Pancreas (tissue), 10 donors: ENCODE data around the gene ANAPC7. TPM values are rescaled to one million over a fixed set of nuclear protein-coding genes. Genes with fewer than 3 reads are reported as not detected.
A peak's percentile ranks its signal among the peaks of the same experiment; 100 is the strongest.
"Not testable (repeated sequence)": the region's sequence is repeated elsewhere in the genome, so short reads cannot be mapped to it uniquely, and the experiment has no call there.

ENCODE experiments used
- ATAC-seq, 4 donors: fragments of 200-7000 bp; cut with Tn5 transposase; one replicate each; pipeline versions ENCODE4 v1.8.0 to v1.9.1; 2020; ENCODE audit warnings: mild to moderate bottlenecking in 4 of 4, moderate library complexity in 4 of 4
- DNase-seq, 6 donors: peaks; one replicate each; pipeline ENCODE4 v3.0.0-alpha.2; 2020
- FAIRE-seq: peaks from 2 replicates; lab custom pipeline; 2012; peaks lifted over from hg19 to GRCh38; lab: Jason Lieb, UNC
- H3K27ac ChIP-seq, 4 donors: fragments of 200-600 bp; sonication (generic); 1 replicate in 3 of 4; 2 replicates in 1 of 4; pipeline versions ENCODE4 v1.5.0 to v1.8.0; 2020
- H3K27me3 ChIP-seq, 4 donors: fragments of 200-600 bp; one replicate each; pipeline ENCODE4 v1.8.0; 2021
- H3K36me3 ChIP-seq, 3 donors: fragments of 200-600 bp; sonication (generic) in 1 of 3; one replicate each; pipeline versions ENCODE4 v1.5.0 to v1.8.0; 2020 to 2021
- H3K4me1 ChIP-seq, 3 donors: fragments of 200-600 bp; one replicate each; pipeline ENCODE4 v1.8.0; 2021
- H3K4me3 ChIP-seq, 4 donors: fragments of 200-600 bp; sonication (generic) in 2 of 4; one replicate each; pipeline versions ENCODE4 v1.5.0 to v1.8.0; 2020 to 2021
- H3K9me3 ChIP-seq, 4 donors: fragments of 200-600 bp; one replicate each; pipeline ENCODE4 v1.8.0; 2021
- CTCF ChIP-seq, 4 donors: fragments of 200-600 bp; sonication (generic) in 3 of 4; IDR thresholded peaks; one replicate each; pipeline versions ENCODE4 v1.5.0 to v1.8.0; 2021; ENCODE audit warnings: antibody characterized with exemption in 4 of 4
- WGBS, 2 donors: extraction: QIAGEN DNeasy Blood & Tissue Kit; methylation state at CpG; one replicate each; pipeline ENCODE4 v1.1.7; 2013; 5-methylcytosine and 5-hydroxymethylcytosine counted together
- intact Hi-C, 3 donors: fragments of 100-400 bp; cut with DNase I; formaldehyde crosslinking; loops; one replicate each; pipeline versions ENCODE4 v1.11.1 to v1.14.2; 2022
- polyA plus RNA-seq, 2 donors: library from polyadenylated mRNA; stranded (reverse); fragments of 200-250 nt; gene quantifications; one replicate each; pipeline ENCODE4 v1.2.3, GENCODE V29; 2013
- total RNA-seq, 6 donors: library from RNA; stranded (reverse); fragmentation: NEBNext Ultra II Directional in 4 of 6; extraction: Animal tissue kit (Norgen Biotek cat#: 25700) in 4 of 6; gene quantifications; one replicate each; pipeline versions ENCODE4 v1.2.1 to v1.2.4, GENCODE V29; 2021 to 2023
- donor health status: healthy with polysubstance abuse.
- donor health status: DM: no; HTN: no; CAD: no; lungs with moderate emphysema.
- donor health status: DM: no; HTN: no; CAD: no.
- donor health status: control.
- donor health status: control.
- donor health status: Bipolar disorder and iron deficiency.
- donor health status: DM: yes; HTN: yes; CAD: no.
- donor health status: DM: no; HTN: no; CAD: no.
- donor health status: DM: no; HTN: no; CAD: no.
- donor health status: DM: yes; HTN: yes; CAD: no.

ANAPC7 gene
- total and polyA plus RNA-seq, 8 donors, result 9.7 to 35.1 (median 16.4) TPM

DNA sequence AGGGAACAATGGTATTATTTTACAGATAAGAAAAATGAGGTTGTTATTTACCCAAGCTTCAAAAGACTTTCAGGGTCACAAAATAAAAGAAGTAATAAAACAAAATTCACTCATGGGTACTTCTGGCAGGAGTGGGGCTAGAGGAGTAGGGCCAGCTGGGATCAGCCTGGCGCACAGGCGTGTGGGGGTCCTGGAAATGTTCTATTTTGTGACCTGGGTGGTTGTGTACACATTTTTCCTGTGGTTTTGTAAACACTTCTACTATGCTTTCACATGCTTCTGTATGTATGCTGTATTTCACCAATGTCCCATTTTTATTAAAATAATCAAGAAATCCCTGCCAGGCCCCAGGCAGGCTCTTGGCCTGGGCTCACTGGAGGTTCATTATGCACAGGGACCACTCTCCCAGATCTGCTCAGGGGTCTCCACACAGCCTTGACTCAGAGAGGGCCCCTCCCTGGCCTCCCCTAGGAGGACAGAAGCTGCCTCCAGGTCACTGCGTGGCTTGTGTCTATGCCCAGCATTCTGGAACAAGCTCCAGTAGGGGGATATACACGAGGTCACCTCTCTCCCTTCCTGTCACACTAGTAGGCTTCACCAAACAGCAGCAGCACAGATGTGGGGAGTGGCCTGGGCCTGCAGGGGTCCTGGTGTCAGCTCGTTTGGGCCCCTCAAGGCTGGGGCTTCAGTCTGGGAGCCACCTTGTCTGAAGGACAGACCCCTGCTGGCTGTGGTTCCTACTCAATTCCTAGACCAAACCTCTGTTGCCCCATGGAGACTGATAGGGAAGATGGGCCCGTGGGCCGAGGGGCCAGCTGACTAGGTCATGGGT lies 37.8 kb downstream of the ANAPC7 start:
- Histone ChIP-seq H3K36me3 (peaks cover 0 to 6% (median 0%) of the 10 kb centered on the region in 3 donors), H3K27ac (no peak overlapping the region), H3K27me3 (no peaks in the 10 kb centered on the region), H3K4me3 (no peak overlapping the region), H3K9me3 (no peaks in the 10 kb centered on the region), H3K4me1 (no peaks in the 10 kb centered on the region)
- DNase-seq, result no peak
- 76 to 77% methylated on average over 7 of the region's 7 CpGs for WGBS, 2 donors
- no peak for TF ChIP-seq CTCF (IDR thresholded peaks at IDR 0.05)
- ATAC-seq, result peak in 1 of 4 donors; percentile 16
- no peak for FAIRE-seq
- intact Hi-C loops, result no loop called here

DNA sequence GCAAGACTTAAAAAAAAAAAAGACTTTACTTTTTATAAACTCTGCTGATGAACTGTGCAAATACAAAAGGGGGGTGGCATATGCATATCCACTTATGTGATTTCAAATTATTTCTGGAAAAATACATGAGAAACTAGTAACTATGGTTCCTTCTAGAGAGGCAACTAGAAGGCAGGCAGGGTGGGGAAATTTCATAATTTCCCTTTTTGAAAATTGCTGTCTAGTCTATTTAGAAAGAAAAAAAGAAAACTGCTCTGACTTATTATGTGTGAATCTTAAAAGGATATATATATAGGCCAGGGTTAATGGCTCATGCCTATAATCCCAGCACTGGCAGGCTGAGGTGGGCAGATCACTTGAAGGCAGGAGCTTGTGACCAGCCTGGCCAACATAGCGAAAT lies 42.3 kb downstream of the ANAPC7 start:
- DNase-seq, result no peak
- no peaks in the 10 kb centered on the region for H3K4me1 ChIP-seq
- H3K27me3 ChIP-seq, result no peaks in the 10 kb centered on the region
- ATAC-seq, result no peak
- H3K27ac ChIP-seq, result no peak overlapping the region
- H3K36me3 ChIP-seq, result no peaks in the 10 kb centered on the region
- no peak for FAIRE-seq
- no peaks in the 10 kb centered on the region for H3K9me3 ChIP-seq
- intact Hi-C loops, result no loop called here
- no peak for TF ChIP-seq CTCF (IDR thresholded peaks at IDR 0.05)
- no peak overlapping the region for H3K4me3 ChIP-seq
- WGBS, 2 donors, result 90 to 100% methylated on average over 1 of the region's 1 CpG

GRCh38 chr12:110358384-110359097 lies 45.0 kb downstream of the ANAPC7 start:
- H3K4me3 ChIP-seq, H3K36me3 ChIP-seq, DNase-seq, FAIRE-seq, ATAC-seq, H3K4me1 ChIP-seq, H3K27ac ChIP-seq, H3K9me3 ChIP-seq, intact Hi-C loops, H3K27me3 ChIP-seq: not testable (repeated sequence)
- WGBS, 2 donors, result 81 to 84% methylated on average over 8 of the region's 8 CpGs
- peak in 1 of 4 donors; percentile 15 for TF ChIP-seq CTCF (IDR thresholded peaks at IDR 0.05)

GRCh38 chr12:110355073-110355472 lies 48.4 kb downstream of the ANAPC7 start:
- Histone ChIP-seq H3K4me3 (no peak overlapping the region), H3K4me1 (peaks cover 5 to 13% (median 5%) of the 10 kb centered on the region in 3 donors), H3K9me3 (no peaks in the 10 kb centered on the region), H3K36me3 (no peaks in the 10 kb centered on the region), H3K27me3 (no peaks in the 10 kb centered on the region), H3K27ac (no peak overlapping the region)
- 33 to 34% methylated on average over 3 of the region's 3 CpGs for WGBS, 2 donors
- peak in 1 of 4 donors; percentile 56 for ATAC-seq
- no peak for FAIRE-seq
- DNase-seq, result no peak
- no peak for TF ChIP-seq CTCF (IDR thresholded peaks at IDR 0.05)
- intact Hi-C loops, result no loop called here
